Upper lobe of left lung (tissue), 6 donors: ENCODE results near the gene ELL2. TPM values are rescaled to one million over a fixed set of nuclear protein-coding genes. Genes with fewer than 3 reads are reported as not detected.

Experiments
- ATAC-seq, 2 donors: fragments of 200-7000 bp; cut with Tn5 transposase; one replicate each; pipeline ENCODE4 v1.9.1; 2022; ENCODE audit warnings: mild to moderate bottlenecking in 2 of 2, moderate library complexity in 2 of 2; ENCODE audit not compliant: low FRiP score in 2 of 2
- DNase-seq, 2 donors: peaks; one replicate each; pipeline ENCODE4 v3.0.0-alpha.2; 2019 to 2020
- H3K27ac ChIP-seq, 4 donors: fragments of 200-600 bp; sonication (generic); one replicate each; pipeline ENCODE4 v1.5.1; 2016 to 2019
- H3K27me3 ChIP-seq, 4 donors: fragments of 200-600 bp; sonication (generic); one replicate each; pipeline ENCODE4 v1.5.1; 2017 to 2019
- H3K36me3 ChIP-seq, 4 donors: fragments of 200-600 bp; sonication (generic); one replicate each; pipeline ENCODE4 v1.5.1; 2016 to 2019
- H3K4me1 ChIP-seq, 4 donors: fragments of 200-600 bp; sonication (generic); one replicate each; pipeline ENCODE4 v1.5.1; 2018 to 2019
- H3K4me3 ChIP-seq, 4 donors: fragments of 200-600 bp; sonication (generic); one replicate each; pipeline ENCODE4 v1.5.1; 2017 to 2019; ENCODE audit warnings: mild to moderate bottlenecking in 2 of 4, moderate library complexity in 1 of 4
- H3K9me3 ChIP-seq, 4 donors: fragments of 200-600 bp; sonication (generic); one replicate each; pipeline ENCODE4 v1.5.1; 2018 to 2019
- EP300 ChIP-seq, 4 donors: sonication (generic); formaldehyde crosslinking; IDR thresholded peaks; one replicate each; pipeline ENCODE4 v1.5.1; 2017; ENCODE audit warnings: antibody characterized with exemption in 4 of 4, control low read depth in 2 of 4
- POLR2A ChIP-seq, 4 donors: fragments of 450-650 bp; IDR thresholded peaks; one replicate each; pipeline ENCODE4 v1.5.1; 2016 to 2017; ENCODE audit warnings: antibody characterized with exemption in 4 of 4, mild to moderate bottlenecking in 2 of 4
- POLR2AphosphoS5 ChIP-seq, 2 donors: sonication (generic); formaldehyde crosslinking; IDR thresholded peaks; one replicate each; pipeline ENCODE4 v1.5.1; 2017; ENCODE audit warnings: antibody characterized with exemption in 2 of 2
- WGBS, 2 donors: methylation state at CpG; one replicate each; pipeline ENCODE4 v1.1.5; 2017 to 2018; 5-methylcytosine and 5-hydroxymethylcytosine counted together
- total RNA-seq, 6 donors: library from RNA; depleted of rRNA in 4 of 6; stranded (reverse); fragments of >200 nt in 4 of 6; gene quantifications; one replicate each; pipeline versions ENCODE4 v1.1.0 to v1.2.1, GENCODE V29; 2016 to 2021
- TF ChIP-seq, protein P1 (sequence below), 6 experiments: fragments of 450-650 bp in 4 of 6; fragments of 200-600 bp in 2 of 6; sonication (generic) in 2 of 6; IDR thresholded peaks; one replicate each; pipeline ENCODE4 v1.5.1; 2016 to 2019; ENCODE audit warnings: antibody characterized with exemption in 6 of 6
- donor health status: DM: no; HTN: no; CAD: no; lungs with moderate emphysema.
- donor health status: DM: no; HTN: yes; CAD: no; lungs with severe emphysema.

The ELL2 gene
- total RNA-seq, 6 donors from 2014 or later, result 44.4 to 203 (median 54.3) TPM

GRCh38 chr5:95845391-95845790 lies 116.3 kb downstream of the ELL2 start:
- peaks cover 29 to 31% (median 31%) of the 10 kb centered on the region in 4 donors for H3K4me1 ChIP-seq
- no peak overlapping the region for H3K4me3 ChIP-seq
- TF ChIP-seq, protein P1, sequence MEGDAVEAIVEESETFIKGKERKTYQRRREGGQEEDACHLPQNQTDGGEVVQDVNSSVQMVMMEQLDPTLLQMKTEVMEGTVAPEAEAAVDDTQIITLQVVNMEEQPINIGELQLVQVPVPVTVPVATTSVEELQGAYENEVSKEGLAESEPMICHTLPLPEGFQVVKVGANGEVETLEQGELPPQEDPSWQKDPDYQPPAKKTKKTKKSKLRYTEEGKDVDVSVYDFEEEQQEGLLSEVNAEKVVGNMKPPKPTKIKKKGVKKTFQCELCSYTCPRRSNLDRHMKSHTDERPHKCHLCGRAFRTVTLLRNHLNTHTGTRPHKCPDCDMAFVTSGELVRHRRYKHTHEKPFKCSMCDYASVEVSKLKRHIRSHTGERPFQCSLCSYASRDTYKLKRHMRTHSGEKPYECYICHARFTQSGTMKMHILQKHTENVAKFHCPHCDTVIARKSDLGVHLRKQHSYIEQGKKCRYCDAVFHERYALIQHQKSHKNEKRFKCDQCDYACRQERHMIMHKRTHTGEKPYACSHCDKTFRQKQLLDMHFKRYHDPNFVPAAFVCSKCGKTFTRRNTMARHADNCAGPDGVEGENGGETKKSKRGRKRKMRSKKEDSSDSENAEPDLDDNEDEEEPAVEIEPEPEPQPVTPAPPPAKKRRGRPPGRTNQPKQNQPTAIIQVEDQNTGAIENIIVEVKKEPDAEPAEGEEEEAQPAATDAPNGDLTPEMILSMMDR (IDR thresholded peaks at IDR 0.05), result no peak
- TF ChIP-seq POLR2A (IDR thresholded peaks at IDR 0.05) (no peak), EP300 (IDR thresholded peaks at IDR 0.05) (no peak), POLR2AphosphoS5 (IDR thresholded peaks at IDR 0.05) (no peak)
- H3K27me3 ChIP-seq, result no peaks in the 10 kb centered on the region
- peak overlapping the region in 1 of 4 donors; percentile 81 for H3K27ac ChIP-seq
- no peaks in the 10 kb centered on the region for H3K9me3 ChIP-seq
- ATAC-seq, result no peak
- WGBS, 2 donors, result 66 to 69% methylated on average over 3 of the region's 3 CpGs
- no peak for DNase-seq
- H3K36me3 ChIP-seq, result no peaks in the 10 kb centered on the region

GRCh38 chr5:95843733-95844223 lies 117.9 kb downstream of the ELL2 start:
- Histone ChIP-seq H3K27ac (peak overlapping the region; percentile 78 to 82 (median 80)), H3K4me3 (no peak overlapping the region), H3K36me3 (no peaks in the 10 kb centered on the region), H3K9me3 (no peaks in the 10 kb centered on the region), H3K27me3 (no peaks in the 10 kb centered on the region), H3K4me1 (peaks cover 25 to 37% (median 30%) of the 10 kb centered on the region in 4 donors)
- TF ChIP-seq EP300 (IDR thresholded peaks at IDR 0.05) (peak in 1 of 4 donors; percentile 73), POLR2AphosphoS5 (IDR thresholded peaks at IDR 0.05) (peak in 1 of 2 donors; percentile 38), POLR2A (IDR thresholded peaks at IDR 0.05) (no peak)
- TF ChIP-seq, protein P1 (IDR thresholded peaks at IDR 0.05), result no peak
- WGBS, 2 donors, result 32 to 55% methylated on average over 3 of the region's 3 CpGs
- peak in 1 of 2 donors; percentile 71 for DNase-seq
- peak; percentile 15 to 43 for ATAC-seq

DNA sequence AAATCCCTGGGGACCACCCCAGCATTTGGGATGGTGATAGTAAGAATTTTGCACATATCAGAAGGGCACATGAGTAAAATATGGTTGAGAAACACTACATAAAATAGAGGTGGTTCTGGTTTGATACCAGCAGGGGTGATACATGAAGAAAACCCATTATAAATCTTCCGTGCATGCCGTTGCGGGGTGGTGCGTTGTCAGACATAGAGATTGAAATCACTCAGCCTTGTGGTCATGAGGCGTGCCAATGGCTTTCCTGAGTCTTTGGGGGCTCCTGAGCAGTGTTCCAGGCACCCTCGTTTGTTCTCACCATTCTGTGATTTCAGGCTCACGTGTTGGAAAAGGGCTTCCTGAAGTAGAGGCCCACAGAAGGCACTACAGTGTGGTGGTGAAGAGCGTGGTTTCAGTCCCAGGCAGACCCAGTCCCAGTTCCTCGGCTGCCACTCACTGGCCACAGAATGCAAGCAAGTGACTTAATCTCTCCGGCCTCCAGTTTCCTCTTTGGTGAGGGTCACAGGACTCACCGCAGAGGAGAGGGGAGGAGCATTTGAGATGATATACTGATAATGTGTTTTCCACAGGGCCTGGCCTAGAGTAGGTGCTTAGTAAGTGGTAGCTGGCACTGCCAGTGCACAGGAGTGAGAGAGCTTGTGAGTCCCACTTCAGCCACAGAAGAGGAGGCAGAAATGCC lies 118.7 kb downstream of the ELL2 start:
- Histone ChIP-seq H3K36me3 (no peaks in the 10 kb centered on the region), H3K9me3 (no peaks in the 10 kb centered on the region), H3K27me3 (no peaks in the 10 kb centered on the region), H3K4me1 (peaks cover 25 to 40% (median 30%) of the 10 kb centered on the region in 4 donors), H3K27ac (peak overlapping the region; percentile 78 to 82 (median 80)), H3K4me3 (no peak overlapping the region)
- WGBS, 2 donors, result 31 to 51% methylated on average over 11 of the region's 11 CpGs
- DNase-seq (peak in 1 of 2 donors; percentile 97), ATAC-seq (peak; percentile 84 to 94)
- TF ChIP-seq POLR2AphosphoS5 (IDR thresholded peaks at IDR 0.05) (peak; percentile 41 to 71), POLR2A (IDR thresholded peaks at IDR 0.05) (peak in 1 of 4 donors; percentile 63), EP300 (IDR thresholded peaks at IDR 0.05) (peak in 1 of 4 donors; percentile 96)
- TF ChIP-seq, protein P1 (IDR thresholded peaks at IDR 0.05), result peak in 5 of 6 experiments; percentile 16 to 58 (median 22)

- ATAC-seq (peak; percentile 64 to 89), DNase-seq (peak in 1 of 2 donors; percentile 85)
- TF ChIP-seq EP300 (IDR thresholded peaks at IDR 0.05), result peak; percentile 9 to 96 (median 60)
- peak in 1 of 4 donors; percentile 44 for TF ChIP-seq POLR2A (IDR thresholded peaks at IDR 0.05)
- peak; percentile 89 to 92 for TF ChIP-seq POLR2AphosphoS5 (IDR thresholded peaks at IDR 0.05)
- TF ChIP-seq, protein P1 (IDR thresholded peaks at IDR 0.05), result no peak
Measured at GRCh38 chr5:95841914-95842812, 119.5 kb downstream of the ELL2 start.

More at GRCh38 chr5:95841914-95842812, 119.5 kb downstream of the ELL2 start:
- no peaks in the 10 kb centered on the region for H3K9me3 ChIP-seq
- no peaks in the 10 kb centered on the region for H3K36me3 ChIP-seq
- H3K4me3 ChIP-seq, result no peak overlapping the region
- 64 to 75% methylated on average over 8 of the region's 8 CpGs for WGBS, 2 donors
- H3K4me1 ChIP-seq, result peaks cover 25 to 40% (median 30%) of the 10 kb centered on the region in 4 donors
- peak overlapping the region; percentile 78 to 82 (median 80) for H3K27ac ChIP-seq
- no peaks in the 10 kb centered on the region for H3K27me3 ChIP-seq
